PC-9 (cell line): ENCODE data around the gene SPATA17. TPM values are rescaled to one million over a fixed set of nuclear protein-coding genes. Genes with fewer than 3 reads are reported as not detected.
A peak's percentile ranks its signal among the peaks of the same experiment; 100 is the strongest.

Experiments
- BruUV-seq: library from RNA; stranded (reverse); fragments of 400-500 nt; replicated peaks from 2 replicates; lab custom pipeline; 2021; lab: Mats Ljungman, UMichigan
- CTCF ChIA-PET: fragments of 300-600 bp; sonication (Branson Sonifier 250); formaldehyde crosslinking; loops from one replicate; lab custom pipeline; 2022; ENCODE audit warnings: antibody characterized with exemption; lab: Charles Lee
- POLR2A ChIA-PET: fragments of 300-600 bp; sonication (Branson Sonifier 250); formaldehyde crosslinking; loops from one replicate; lab custom pipeline; 2022; ENCODE audit warnings: antibody characterized with exemption; ENCODE audit not compliant: unreplicated experiment; lab: Charles Lee
- DNase-seq, 2 experiments: peaks; one replicate each; pipeline versions ENCODE4 v3.0.0 to v3.0.0-alpha.2; 2015 to 2022; ENCODE audit warnings: mixed read lengths in 1 of 2
- H2AFZ ChIP-seq: fragments of 200-600 bp; sonication (generic); 2 replicates; pipeline ENCODE4 v1.8.1; 2017; ENCODE audit warnings: antibody characterized with exemption
- H3F3A ChIP-seq: fragments of 200-600 bp; sonication (generic); 2 replicates; pipeline ENCODE4 v1.8.1; 2017; ENCODE audit warnings: antibody characterized with exemption, mild to moderate bottlenecking, low read depth; ENCODE audit not compliant: insufficient read depth
- H3K27ac ChIP-seq: fragments of 200-600 bp; sonication (generic); 2 replicates; pipeline ENCODE4 v1.6.1; 2016; ENCODE audit warnings: mixed run types
- H3K27me3 ChIP-seq: fragments of 200-600 bp; sonication (generic); 2 replicates; pipeline ENCODE4 v1.6.1; 2016; ENCODE audit warnings: low read depth, mixed run types; ENCODE audit not compliant: insufficient read depth
- H3K36me3 ChIP-seq: fragments of 200-600 bp; sonication (generic); 2 replicates; pipeline ENCODE4 v1.6.1; 2016; ENCODE audit warnings: low read depth, mixed run types
- H3K4me1 ChIP-seq: fragments of 200-600 bp; sonication (generic); replicated peaks from 2 replicates; pipeline ENCODE4 v1.6.1; 2016; ENCODE audit warnings: mixed run types; ENCODE audit not compliant: insufficient read depth
- H3K4me2 ChIP-seq: fragments of 200-600 bp; sonication (generic); 2 replicates; pipeline ENCODE4 v1.6.1; 2017; ENCODE audit warnings: mixed run types
- H3K4me3 ChIP-seq: fragments of 200-600 bp; sonication (generic); 2 replicates; pipeline ENCODE4 v1.6.1; 2016; ENCODE audit warnings: mixed run types
- H3K79me2 ChIP-seq: fragments of 200-600 bp; sonication (generic); 2 replicates; pipeline ENCODE4 v1.6.1; 2017; ENCODE audit warnings: low read depth, mixed run types
- H3K9me2 ChIP-seq: fragments of 200-600 bp; sonication (generic); 2 replicates; pipeline ENCODE4 v1.8.1; 2017; ENCODE audit warnings: mild to moderate bottlenecking; ENCODE audit not compliant: insufficient read depth
- H3K9me3 ChIP-seq: fragments of 200-600 bp; sonication (generic); 2 replicates; pipeline ENCODE4 v1.8.1; 2016; ENCODE audit warnings: low read depth; ENCODE audit not compliant: insufficient read depth
- H4K20me1 ChIP-seq: fragments of 200-600 bp; sonication (generic); 2 replicates; pipeline ENCODE4 v1.8.1; 2017; ENCODE audit not compliant: insufficient read depth
- CTCF ChIP-seq: fragments of 200-600 bp; sonication (generic); conservative IDR thresholded peaks from 2 replicates; pipeline ENCODE4 v1.6.1; 2017; ENCODE audit warnings: mixed run types, antibody characterized with exemption, mild to moderate bottlenecking, moderate library complexity
- EZH2 ChIP-seq: fragments of 200-600 bp; sonication (generic); IDR thresholded peaks from 2 replicates; pipeline ENCODE4 v1.8.0; 2017; ENCODE audit warnings: antibody characterized with exemption, low read depth
- intact Hi-C: fragments of 100-400 bp; cut with micrococcal nuclease; formaldehyde crosslinking; loops from one replicate; pipeline ENCODE4 v1.10.0; 2022; ENCODE audit not compliant: unreplicated experiment
- total RNA-seq: library from RNA; stranded (reverse); gene quantifications from 2 replicates; pipeline ENCODE4 v1.2.3, GENCODE V29; 2021

The SPATA17 gene
- total RNA-seq, 1 experiment from 2014 or later = 8.9 TPM

GRCh38 chr1:217647791-217648190, 16.6 kb downstream of the SPATA17 start:
- TF ChIP-seq EZH2 = no peak
- no peak for TF ChIP-seq CTCF
- intact Hi-C loops = no loop called here
- H3K4me2 ChIP-seq = no peak overlapping the region

GRCh38 chr1:217650674-217651073, 19.5 kb downstream of the SPATA17 start:
- no peak for DNase-seq
- Histone ChIP-seq H3K79me2 (no peaks in the 10 kb centered on the region), H3K9me3 (no peaks in the 10 kb centered on the region), H3K9me2 (no peaks in the 10 kb centered on the region; the same call in 1 of the 2 replicates), H2AFZ (no peak overlapping the region), H3K4me2 (no peak overlapping the region), H3K27me3 (no peaks in the 10 kb centered on the region), H3K4me3 (no peak overlapping the region), H3K4me1 (no peaks in the 10 kb centered on the region), H3K36me3 (no peaks in the 10 kb centered on the region), H3F3A (no peaks in the 10 kb centered on the region), H3K27ac (no peak overlapping the region), H4K20me1 (no peaks in the 10 kb centered on the region)
- CTCF ChIA-PET = no interaction called here
- TF ChIP-seq CTCF (no peak), EZH2 (no peak)
- no TSS peak for BruUV-seq
- POLR2A ChIA-PET = no interaction called here
- intact Hi-C loops = no loop called here

More at GRCh38 chr1:217647791-217648190, 16.6 kb downstream of the SPATA17 start:
- no peaks in the 10 kb centered on the region for H3K36me3 ChIP-seq
- no peaks in the 10 kb centered on the region for H3F3A ChIP-seq
- H4K20me1 ChIP-seq = no peaks in the 10 kb centered on the region
- POLR2A ChIA-PET = no interaction called here
- no peaks in the 10 kb centered on the region for H3K27me3 ChIP-seq
- no peak overlapping the region for H2AFZ ChIP-seq
- BruUV-seq = no TSS peak
- no peak overlapping the region for H3K27ac ChIP-seq
- H3K4me3 ChIP-seq = no peak overlapping the region
- DNase-seq = no peak
- H3K9me3 ChIP-seq = no peaks in the 10 kb centered on the region
- H3K9me2 ChIP-seq = peaks cover 6% of the 10 kb centered on the region; the same call in 1 of the 2 replicates
- CTCF ChIA-PET = no interaction called here
- no peaks in the 10 kb centered on the region for H3K79me2 ChIP-seq
- H3K4me1 ChIP-seq = no peaks in the 10 kb centered on the region

GRCh38 chr1:217660353-217661062, 29.4 kb downstream of the SPATA17 start:
- Histone ChIP-seq H3K4me2 (no peak overlapping the region), H3K79me2 (no peaks in the 10 kb centered on the region), H3F3A (peaks cover 5% of the 10 kb centered on the region; the same call in 1 of the 2 replicates), H3K4me1 (0 out of 2 replicates have a peak, but pooled peaks cover 6% of the 10 kb centered on the region), H3K36me3 (no peaks in the 10 kb centered on the region), H3K9me3 (no peaks in the 10 kb centered on the region), H2AFZ (no peak overlapping the region), H3K27me3 (no peaks in the 10 kb centered on the region), H3K27ac (no peak overlapping the region), H4K20me1 (no peaks in the 10 kb centered on the region), H3K9me2 (no peaks in the 10 kb centered on the region), H3K4me3 (no peak overlapping the region)
- DNase-seq = peak in 1 of 2 experiments; percentile 39
- TF ChIP-seq CTCF = 0 out of 2 replicates have a peak, but pooled peaks have one; percentile 29
- TF ChIP-seq EZH2 = no peak
- CTCF ChIA-PET = interaction anchor here (0.6 kb wide), 3 partner anchors 119 to 557 kb away, joined by 3 to 5 read pairs (median 4); no protein-coding TSS in a partner anchor
- POLR2A ChIA-PET = interaction anchor here (0.6 kb wide), 1 partner anchor 1908 kb away, joined by 3 read pairs; no protein-coding TSS in a partner anchor
- intact Hi-C loops = no loop called here
- no TSS peak for BruUV-seq
